ENCODE measurements around the gene BUB3. TPM values are rescaled to one million over a fixed set of nuclear protein-coding genes. Genes with fewer than 3 reads are reported as not detected.

The BUB3 gene
- total RNA-seq, 4 donors from 2014 or later = 57.2 to 156 (median 99.4) TPM

DNA sequence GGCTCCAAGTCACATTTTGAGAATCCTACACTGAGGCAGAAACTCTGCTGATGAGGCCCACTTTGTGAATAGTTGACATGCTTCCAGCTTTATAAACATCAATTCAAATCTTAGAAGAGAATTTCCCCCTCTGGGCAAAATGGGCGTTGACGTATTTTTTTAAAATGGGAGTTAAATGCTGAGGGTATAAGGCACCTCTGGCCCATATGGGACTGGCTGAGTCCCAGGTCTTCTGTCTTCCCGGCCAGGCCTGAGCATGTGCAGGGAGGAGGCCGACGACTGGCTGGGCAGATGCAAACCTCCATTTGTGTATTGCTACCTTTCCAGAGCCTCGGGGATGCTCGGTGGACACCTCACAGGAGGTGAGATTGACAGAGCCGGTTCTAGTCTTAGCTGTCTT lies 37.7 kb downstream of the BUB3 start:
- DNase-seq = no peak
- H3K27me3 ChIP-seq = no peaks in the 10 kb centered on the region
- TF ChIP-seq, protein P1, sequence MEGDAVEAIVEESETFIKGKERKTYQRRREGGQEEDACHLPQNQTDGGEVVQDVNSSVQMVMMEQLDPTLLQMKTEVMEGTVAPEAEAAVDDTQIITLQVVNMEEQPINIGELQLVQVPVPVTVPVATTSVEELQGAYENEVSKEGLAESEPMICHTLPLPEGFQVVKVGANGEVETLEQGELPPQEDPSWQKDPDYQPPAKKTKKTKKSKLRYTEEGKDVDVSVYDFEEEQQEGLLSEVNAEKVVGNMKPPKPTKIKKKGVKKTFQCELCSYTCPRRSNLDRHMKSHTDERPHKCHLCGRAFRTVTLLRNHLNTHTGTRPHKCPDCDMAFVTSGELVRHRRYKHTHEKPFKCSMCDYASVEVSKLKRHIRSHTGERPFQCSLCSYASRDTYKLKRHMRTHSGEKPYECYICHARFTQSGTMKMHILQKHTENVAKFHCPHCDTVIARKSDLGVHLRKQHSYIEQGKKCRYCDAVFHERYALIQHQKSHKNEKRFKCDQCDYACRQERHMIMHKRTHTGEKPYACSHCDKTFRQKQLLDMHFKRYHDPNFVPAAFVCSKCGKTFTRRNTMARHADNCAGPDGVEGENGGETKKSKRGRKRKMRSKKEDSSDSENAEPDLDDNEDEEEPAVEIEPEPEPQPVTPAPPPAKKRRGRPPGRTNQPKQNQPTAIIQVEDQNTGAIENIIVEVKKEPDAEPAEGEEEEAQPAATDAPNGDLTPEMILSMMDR (IDR thresholded peaks at IDR 0.05) = no peak
- no peak for TF ChIP-seq POLR2A (IDR thresholded peaks at IDR 0.05)
- intact Hi-C loops (cut with DNase I; ENCODE audit: low total_unique reads) = no loop called here
- no peak overlapping the region for H3K4me3 ChIP-seq
- H3K36me3 ChIP-seq = no peaks in the 10 kb centered on the region
- H3K4me1 ChIP-seq = no peaks in the 10 kb centered on the region
- H3K27ac ChIP-seq = no peak overlapping the region
- no peaks in the 10 kb centered on the region for H3K9me3 ChIP-seq

DNA sequence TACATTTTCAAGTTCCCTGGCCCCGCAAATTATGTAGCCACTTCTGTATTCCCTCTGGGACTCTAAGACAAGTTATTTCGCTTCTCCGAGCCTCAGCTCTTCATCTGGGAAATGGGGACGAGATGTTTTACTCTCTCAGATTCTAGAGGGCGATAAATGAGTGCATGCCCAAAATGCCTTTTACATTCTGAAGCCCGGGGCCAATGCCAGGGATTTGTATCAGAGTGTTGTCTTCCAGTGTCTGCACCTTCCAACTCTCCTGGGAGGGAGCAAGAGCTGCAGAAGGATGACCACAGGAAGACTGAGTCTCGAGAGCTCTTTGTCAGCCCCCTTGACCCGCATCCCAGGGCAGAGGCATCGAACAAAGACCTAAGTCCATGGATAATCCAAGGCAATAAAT lies 39.9 kb downstream of the BUB3 start:
- Histone ChIP-seq H3K9me3 (no peaks in the 10 kb centered on the region), H3K27me3 (no peaks in the 10 kb centered on the region), H3K4me1 (no peaks in the 10 kb centered on the region), H3K27ac (no peak overlapping the region), H3K4me3 (no peak overlapping the region), H3K36me3 (no peaks in the 10 kb centered on the region)
- intact Hi-C loops (cut with DNase I; ENCODE audit: low total_unique reads) = no loop called here
- TF ChIP-seq, protein P1 (IDR thresholded peaks at IDR 0.05) = no peak
- TF ChIP-seq POLR2A (IDR thresholded peaks at IDR 0.05) = no peak
- DNase-seq = no peak

DNA sequence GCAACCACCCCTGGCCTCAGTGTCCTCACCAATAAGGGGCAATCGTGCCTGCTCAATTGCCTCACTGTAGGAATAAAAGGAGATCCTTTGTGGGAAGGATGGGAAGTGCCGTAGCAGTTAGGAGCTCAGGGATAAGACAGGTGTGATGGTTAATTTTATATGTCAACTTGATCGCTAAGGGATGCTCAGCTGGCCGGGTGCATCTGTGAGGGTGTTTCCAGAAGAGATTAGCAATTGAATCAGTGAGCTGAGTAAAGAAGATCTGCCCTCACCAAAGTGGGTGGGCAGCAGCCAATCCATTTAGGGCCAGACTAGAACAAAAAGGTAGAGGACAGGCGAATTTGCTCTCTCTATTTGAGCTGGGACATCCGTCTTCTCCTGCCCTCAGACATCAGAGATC lies 46.3 kb downstream of the BUB3 start:
- H3K27me3 ChIP-seq = no peaks in the 10 kb centered on the region
- no peaks in the 10 kb centered on the region for H3K9me3 ChIP-seq
- no peak for DNase-seq
- no peaks in the 10 kb centered on the region for H3K4me1 ChIP-seq
- H3K4me3 ChIP-seq = no peak overlapping the region
- intact Hi-C loops (cut with DNase I; ENCODE audit: low total_unique reads) = no loop called here
- no peaks in the 10 kb centered on the region for H3K36me3 ChIP-seq
- TF ChIP-seq, protein P1 (IDR thresholded peaks at IDR 0.05) = no peak
- TF ChIP-seq POLR2A (IDR thresholded peaks at IDR 0.05) = no peak
- H3K27ac ChIP-seq = no peak overlapping the region

DNA sequence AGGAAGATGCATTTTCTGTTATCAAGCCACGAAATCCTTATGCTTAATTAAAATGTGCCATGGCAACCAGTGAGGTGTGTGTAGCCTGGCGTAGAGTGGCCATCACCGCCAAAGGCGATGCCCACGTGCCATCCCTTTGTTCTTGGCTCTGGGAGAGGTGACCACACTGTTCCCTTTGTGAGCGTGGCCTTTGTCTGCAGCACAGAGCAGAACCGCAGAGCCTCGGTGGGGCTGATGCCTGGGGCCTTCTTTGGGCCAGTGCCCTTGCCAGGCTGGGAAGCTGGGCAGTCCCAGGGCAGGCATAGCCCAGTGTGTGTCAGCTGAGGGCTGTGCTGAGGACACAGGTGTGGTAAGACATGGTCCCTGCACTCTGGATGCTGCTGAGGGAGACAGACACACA lies 48.3 kb downstream of the BUB3 start:
- no peaks in the 10 kb centered on the region for H3K27me3 ChIP-seq
- intact Hi-C loops (cut with DNase I; ENCODE audit: low total_unique reads) = no loop called here
- H3K4me3 ChIP-seq = no peak overlapping the region
- TF ChIP-seq, protein P1 (IDR thresholded peaks at IDR 0.05) = no peak
- TF ChIP-seq POLR2A (IDR thresholded peaks at IDR 0.05) = no peak
- no peak for DNase-seq
- H3K9me3 ChIP-seq = peaks cover 0 to under 1% of the 10 kb centered on the region in 2 donors
- no peak overlapping the region for H3K27ac ChIP-seq
- H3K36me3 ChIP-seq = no peaks in the 10 kb centered on the region
- no peaks in the 10 kb centered on the region for H3K4me1 ChIP-seq

DNA sequence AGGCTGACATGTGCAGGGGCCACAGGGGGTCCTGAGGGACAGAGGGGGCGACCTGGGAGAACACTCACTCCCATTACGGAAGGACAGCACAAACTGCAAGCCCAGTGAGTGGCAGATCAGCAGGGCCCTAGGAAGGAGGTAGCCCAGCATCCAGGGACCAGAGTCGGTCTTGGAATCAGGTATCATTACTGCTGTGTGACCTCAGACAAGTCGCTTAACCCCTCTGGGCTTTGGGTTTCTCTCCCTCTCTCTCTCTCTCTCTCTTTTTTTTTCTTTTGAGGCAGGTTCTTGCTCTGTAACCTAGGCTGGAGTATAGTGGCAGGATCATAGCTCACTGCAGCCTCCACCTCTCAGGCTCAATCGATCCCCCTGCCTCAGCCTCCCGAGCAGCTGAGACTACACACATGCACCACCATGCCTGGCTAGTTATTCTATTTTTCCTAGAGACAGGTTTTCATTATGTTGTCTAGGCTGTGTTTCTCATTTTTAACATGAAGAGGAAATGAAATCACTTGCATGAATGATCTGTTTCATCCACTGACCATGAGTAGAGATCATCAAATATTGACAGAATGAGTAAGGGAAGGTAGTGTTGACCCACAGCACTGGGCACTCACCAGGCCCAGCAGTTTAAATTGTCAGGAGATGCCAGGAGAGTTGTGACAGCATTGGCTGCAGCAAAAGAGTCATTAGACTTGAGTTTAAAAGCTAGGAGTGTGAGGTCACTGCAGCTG lies 49.4 kb downstream of the BUB3 start:
- no peak for DNase-seq
- Histone ChIP-seq H3K27ac (no peak overlapping the region), H3K4me3 (no peak overlapping the region), H3K9me3 (peaks cover 0 to 8% of the 10 kb centered on the region in 2 donors), H3K36me3 (no peaks in the 10 kb centered on the region), H3K27me3 (no peaks in the 10 kb centered on the region), H3K4me1 (no peaks in the 10 kb centered on the region)
- no peak for TF ChIP-seq POLR2A (IDR thresholded peaks at IDR 0.05)
- TF ChIP-seq, protein P1 (IDR thresholded peaks at IDR 0.05) = no peak
- intact Hi-C loops (cut with DNase I; ENCODE audit: low total_unique reads) = no loop called here

All from uterus (tissue), 4 donors.